Measurements from ENCODE around the gene ZNF625. TPM values are rescaled to one million over a fixed set of nuclear protein-coding genes. Genes with fewer than 3 reads are reported as not detected.

ZNF625 gene
- total RNA-seq, 1 donor from 2014 or later: 16.1 TPM

DNA sequence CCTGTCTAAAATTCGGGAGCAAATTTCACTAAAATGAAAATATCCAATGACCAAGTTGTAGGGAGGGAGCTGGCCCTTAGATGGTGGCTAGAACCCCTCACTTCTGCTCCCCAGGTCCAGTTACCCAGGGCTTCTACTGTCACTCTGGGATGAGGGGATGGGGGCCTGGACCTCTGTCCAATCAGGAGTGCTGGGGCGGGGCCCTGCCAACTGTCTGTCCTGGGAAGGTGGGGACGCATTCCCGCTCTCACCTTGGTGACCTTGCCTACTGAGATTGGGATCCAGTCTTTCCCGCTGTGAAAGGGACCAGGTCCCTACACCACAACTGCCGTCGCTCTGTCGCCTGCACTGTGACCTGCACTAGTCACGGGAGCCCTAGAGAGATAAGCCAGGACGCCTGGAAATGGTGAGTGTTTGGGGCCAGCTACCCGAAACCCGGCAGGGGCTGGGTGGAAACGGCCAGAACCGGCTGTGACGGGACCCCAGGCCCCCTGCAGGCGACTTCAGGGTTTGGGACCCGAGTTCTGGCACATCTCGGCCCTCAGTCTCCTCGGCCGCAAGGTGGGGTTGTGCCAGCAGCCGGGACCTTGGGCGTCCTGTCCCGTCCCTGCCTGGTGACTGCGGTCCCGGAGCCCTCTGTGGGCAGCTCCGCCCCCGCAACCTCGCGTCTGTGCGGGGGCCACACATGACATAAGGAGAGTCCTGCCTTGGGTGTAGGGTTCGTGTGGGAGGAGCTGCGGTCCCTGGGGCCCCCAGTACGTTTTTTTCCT is 39.1 kb downstream of the ZNF625 start:
- Histone ChIP-seq H2AFZ (ENCODE audit: low read depth, low read length) (no peak overlapping the region), H3K9ac (ENCODE audit: low read length) (no peak overlapping the region), H3K27ac (ENCODE audit: low read depth, low read length) (no peak overlapping the region), H3K4me2 (ENCODE audit: low read length) (no peak overlapping the region), H3K36me3 (ENCODE audit: insufficient read depth, low read length) (no peaks in the 10 kb centered on the region), H3K4me1 (ENCODE audit: insufficient read depth, low read length) (no peaks in the 10 kb centered on the region), H3K9me3 (ENCODE audit: insufficient read depth, low read depth, low read length) (peaks cover 26% of the 10 kb centered on the region), H3K27me3 (ENCODE audit: insufficient read depth, low read length) (no peaks in the 10 kb centered on the region), H3K79me2 (ENCODE audit: insufficient read depth, low read length) (no peaks in the 10 kb centered on the region), H4K20me1 (ENCODE audit: insufficient read depth, low read length) (no peaks in the 10 kb centered on the region), H3K4me3 (ENCODE audit: insufficient read depth, low read depth, low read length) (no peak overlapping the region)
- Mint-ChIP-seq H3K27ac (ENCODE audit: unreplicated experiment) (no peak overlapping the region), H3K27me3 (ENCODE audit: low read depth, unreplicated experiment) (no peaks in the 10 kb centered on the region), H3K4me3 (ENCODE audit: unreplicated experiment) (no peak overlapping the region), H3K4me1 (ENCODE audit: low read depth, unreplicated experiment) (no peaks in the 10 kb centered on the region), H3K9me3 (ENCODE audit: unreplicated experiment) (peaks cover 31% of the 10 kb centered on the region), H3K36me3 (ENCODE audit: low read depth, unreplicated experiment) (peaks cover 3% of the 10 kb centered on the region)
- DNase-seq (ENCODE audit: low read depth): no peak
- no peak for FAIRE-seq
- TF ChIP-seq CTCF (IDR thresholded peaks at IDR 0.05; ENCODE audit: insufficient read depth, low read depth, low read length) (no peak), EZH2 (IDR thresholded peaks at IDR 0.05; ENCODE audit: insufficient read depth, low read length) (no peak)

GRCh38 chr19:12113121-12113520 is 43.4 kb downstream of the ZNF625 start:
- Histone ChIP-seq H3K4me1 (ENCODE audit: insufficient read depth, low read length) (no peaks in the 10 kb centered on the region), H3K27me3 (ENCODE audit: insufficient read depth, low read length) (no peaks in the 10 kb centered on the region), H3K9me3 (ENCODE audit: insufficient read depth, low read depth, low read length) (peaks cover 47% of the 10 kb centered on the region), H2AFZ (ENCODE audit: low read depth, low read length) (no peak overlapping the region), H3K9ac (ENCODE audit: low read length) (no peak overlapping the region), H3K79me2 (ENCODE audit: insufficient read depth, low read length) (no peaks in the 10 kb centered on the region), H3K4me3 (ENCODE audit: insufficient read depth, low read depth, low read length) (no peak overlapping the region), H3K27ac (ENCODE audit: low read depth, low read length) (no peak overlapping the region), H3K36me3 (ENCODE audit: insufficient read depth, low read length) (peaks cover 5% of the 10 kb centered on the region), H3K4me2 (ENCODE audit: low read length) (no peak overlapping the region), H4K20me1 (ENCODE audit: insufficient read depth, low read length) (no peaks in the 10 kb centered on the region)
- H3K4me3 Mint-ChIP-seq (ENCODE audit: unreplicated experiment): no peak overlapping the region
- no peak for TF ChIP-seq CTCF (IDR thresholded peaks at IDR 0.05; ENCODE audit: insufficient read depth, low read depth, low read length)
- no peaks in the 10 kb centered on the region for H3K4me1 Mint-ChIP-seq (ENCODE audit: low read depth, unreplicated experiment)
- H3K27me3 Mint-ChIP-seq (ENCODE audit: low read depth, unreplicated experiment): no peaks in the 10 kb centered on the region
- H3K27ac Mint-ChIP-seq (ENCODE audit: unreplicated experiment): no peak overlapping the region
- no peak for FAIRE-seq
- no peaks in the 10 kb centered on the region for H3K36me3 Mint-ChIP-seq (ENCODE audit: low read depth, unreplicated experiment)
- H3K9me3 Mint-ChIP-seq (ENCODE audit: unreplicated experiment): peaks cover 37% of the 10 kb centered on the region
- no peak for DNase-seq (ENCODE audit: low read depth)

- Histone ChIP-seq H2AFZ (ENCODE audit: low read depth, low read length) (no peak overlapping the region), H3K27ac (ENCODE audit: low read depth, low read length) (no peak overlapping the region), H3K36me3 (ENCODE audit: insufficient read depth, low read length) (peaks cover 5% of the 10 kb centered on the region), H3K79me2 (ENCODE audit: insufficient read depth, low read length) (no peaks in the 10 kb centered on the region), H3K4me1 (ENCODE audit: insufficient read depth, low read length) (no peaks in the 10 kb centered on the region), H3K9ac (ENCODE audit: low read length) (no peak overlapping the region), H3K9me3 (ENCODE audit: insufficient read depth, low read depth, low read length) (peaks cover 47% of the 10 kb centered on the region), H3K27me3 (ENCODE audit: insufficient read depth, low read length) (no peaks in the 10 kb centered on the region), H3K4me2 (ENCODE audit: low read length) (no peak overlapping the region), H4K20me1 (ENCODE audit: insufficient read depth, low read length) (no peaks in the 10 kb centered on the region), H3K4me3 (ENCODE audit: insufficient read depth, low read depth, low read length) (no peak overlapping the region)
- Mint-ChIP-seq H3K36me3 (ENCODE audit: low read depth, unreplicated experiment) (no peaks in the 10 kb centered on the region), H3K27me3 (ENCODE audit: low read depth, unreplicated experiment) (no peaks in the 10 kb centered on the region), H3K4me3 (ENCODE audit: unreplicated experiment) (no peak overlapping the region), H3K9me3 (ENCODE audit: unreplicated experiment) (peaks cover 37% of the 10 kb centered on the region), H3K27ac (ENCODE audit: unreplicated experiment) (no peak overlapping the region), H3K4me1 (ENCODE audit: low read depth, unreplicated experiment) (no peaks in the 10 kb centered on the region)
- FAIRE-seq (no peak), DNase-seq (ENCODE audit: low read depth) (no peak)
- TF ChIP-seq EZH2 (IDR thresholded peaks at IDR 0.05; ENCODE audit: insufficient read depth, low read length) (no peak), CTCF (IDR thresholded peaks at IDR 0.05; ENCODE audit: insufficient read depth, low read depth, low read length) (no peak)
Observed at GRCh38 chr19:12112701-12113100, 43.8 kb downstream of the ZNF625 start.
